ENCODE measurements around the gene XRCC6. TPM values are rescaled to one million over a fixed set of nuclear protein-coding genes. Genes with fewer than 3 reads are reported as not detected.
"Not testable (repeated sequence)": the region's sequence is repeated elsewhere in the genome, so short reads cannot be mapped to it uniquely, and the experiment has no call there.

XRCC6 gene
- total RNA-seq, 1 donor from 2014 or later, result 546 TPM

- Mint-ChIP-seq H3K27ac (peak overlapping the region; percentile 70), H3K4me3 (peak overlapping the region; percentile 60), H3K27me3 (ENCODE audit: insufficient read depth, low read depth) (peaks cover 2% of the 10 kb centered on the region), H3K36me3 (peaks cover 5% of the 10 kb centered on the region), H3K9me3 (no peaks in the 10 kb centered on the region), H3K4me1 (peaks cover 13% of the 10 kb centered on the region)
- H3K27me3 ChIP-seq, result no peaks in the 10 kb centered on the region
- H3K9me3 ChIP-seq (ENCODE audit: low read depth), result no peaks in the 10 kb centered on the region
- peaks cover 8% of the 10 kb centered on the region for H3K4me1 ChIP-seq
- H2AFZ ChIP-seq (replicated peaks), result no peak overlapping the region
- no peak overlapping the region for H3K27ac ChIP-seq
- no peaks in the 10 kb centered on the region for H3K36me3 ChIP-seq
- H3K4me3 ChIP-seq, result no peak overlapping the region
- DNase-seq (ENCODE audit: low spot score), result no peak
- no peak overlapping the region for H3K4me2 ChIP-seq
- H3K79me2 ChIP-seq (ENCODE audit: low read depth), result no peaks in the 10 kb centered on the region
- peaks cover 33% of the 10 kb centered on the region for H3F3A ChIP-seq (ENCODE audit: low read depth)
- TF ChIP-seq, protein P1, sequence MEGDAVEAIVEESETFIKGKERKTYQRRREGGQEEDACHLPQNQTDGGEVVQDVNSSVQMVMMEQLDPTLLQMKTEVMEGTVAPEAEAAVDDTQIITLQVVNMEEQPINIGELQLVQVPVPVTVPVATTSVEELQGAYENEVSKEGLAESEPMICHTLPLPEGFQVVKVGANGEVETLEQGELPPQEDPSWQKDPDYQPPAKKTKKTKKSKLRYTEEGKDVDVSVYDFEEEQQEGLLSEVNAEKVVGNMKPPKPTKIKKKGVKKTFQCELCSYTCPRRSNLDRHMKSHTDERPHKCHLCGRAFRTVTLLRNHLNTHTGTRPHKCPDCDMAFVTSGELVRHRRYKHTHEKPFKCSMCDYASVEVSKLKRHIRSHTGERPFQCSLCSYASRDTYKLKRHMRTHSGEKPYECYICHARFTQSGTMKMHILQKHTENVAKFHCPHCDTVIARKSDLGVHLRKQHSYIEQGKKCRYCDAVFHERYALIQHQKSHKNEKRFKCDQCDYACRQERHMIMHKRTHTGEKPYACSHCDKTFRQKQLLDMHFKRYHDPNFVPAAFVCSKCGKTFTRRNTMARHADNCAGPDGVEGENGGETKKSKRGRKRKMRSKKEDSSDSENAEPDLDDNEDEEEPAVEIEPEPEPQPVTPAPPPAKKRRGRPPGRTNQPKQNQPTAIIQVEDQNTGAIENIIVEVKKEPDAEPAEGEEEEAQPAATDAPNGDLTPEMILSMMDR (IDR thresholded peaks at IDR 0.05), result no peak
- TF ChIP-seq EZH2 (IDR thresholded peaks at IDR 0.05), result no peak
- no peak for TF ChIP-seq EZH2phosphoT487 (IDR thresholded peaks at IDR 0.05)
- H4K20me1 ChIP-seq (ENCODE audit: low read depth), result no peaks in the 10 kb centered on the region
- no peak overlapping the region for H3K9ac ChIP-seq
These were observed 48.1 kb downstream of the XRCC6 start for GRCh38 chr22:41668971-41669911.

DNA sequence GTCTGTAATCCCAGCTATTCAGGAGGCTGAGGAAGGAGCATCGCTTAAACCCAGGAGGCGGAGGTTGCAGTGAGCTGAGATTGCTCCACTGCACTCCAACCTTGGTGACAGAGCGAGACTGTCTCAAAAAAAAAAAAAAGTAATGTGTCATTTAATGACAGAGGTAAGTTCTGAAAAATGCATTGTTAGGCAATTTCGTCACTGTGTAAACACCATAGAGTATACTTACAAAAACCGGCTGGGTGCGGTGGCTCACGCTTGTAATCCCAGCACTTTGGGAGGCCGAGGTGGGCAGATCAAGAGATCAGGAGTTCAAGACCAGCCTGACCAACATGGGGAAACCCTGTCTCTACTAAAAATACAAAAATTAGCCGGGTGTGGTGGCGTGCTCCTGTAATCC lies 51.0 kb downstream of the XRCC6 start:
- H4K20me1 ChIP-seq (ENCODE audit: low read depth); H3K9me3 Mint-ChIP-seq; H3K36me3 ChIP-seq; H2AFZ ChIP-seq (replicated peaks); DNase-seq (ENCODE audit: low spot score); H3K9me3 ChIP-seq (ENCODE audit: low read depth); H3K4me3 Mint-ChIP-seq; H3K27ac Mint-ChIP-seq; H3K4me1 ChIP-seq; H3K27ac ChIP-seq; H3K9ac ChIP-seq; H3K79me2 ChIP-seq (ENCODE audit: low read depth); H3K27me3 Mint-ChIP-seq (ENCODE audit: insufficient read depth, low read depth); H3K27me3 ChIP-seq; H3K4me3 ChIP-seq; H3K4me2 ChIP-seq; H3K4me1 Mint-ChIP-seq: not testable (repeated sequence)
- H3K36me3 Mint-ChIP-seq, result peaks cover 19% of the 10 kb centered on the region
- peaks cover 15% of the 10 kb centered on the region for H3F3A ChIP-seq (ENCODE audit: low read depth)

DNA sequence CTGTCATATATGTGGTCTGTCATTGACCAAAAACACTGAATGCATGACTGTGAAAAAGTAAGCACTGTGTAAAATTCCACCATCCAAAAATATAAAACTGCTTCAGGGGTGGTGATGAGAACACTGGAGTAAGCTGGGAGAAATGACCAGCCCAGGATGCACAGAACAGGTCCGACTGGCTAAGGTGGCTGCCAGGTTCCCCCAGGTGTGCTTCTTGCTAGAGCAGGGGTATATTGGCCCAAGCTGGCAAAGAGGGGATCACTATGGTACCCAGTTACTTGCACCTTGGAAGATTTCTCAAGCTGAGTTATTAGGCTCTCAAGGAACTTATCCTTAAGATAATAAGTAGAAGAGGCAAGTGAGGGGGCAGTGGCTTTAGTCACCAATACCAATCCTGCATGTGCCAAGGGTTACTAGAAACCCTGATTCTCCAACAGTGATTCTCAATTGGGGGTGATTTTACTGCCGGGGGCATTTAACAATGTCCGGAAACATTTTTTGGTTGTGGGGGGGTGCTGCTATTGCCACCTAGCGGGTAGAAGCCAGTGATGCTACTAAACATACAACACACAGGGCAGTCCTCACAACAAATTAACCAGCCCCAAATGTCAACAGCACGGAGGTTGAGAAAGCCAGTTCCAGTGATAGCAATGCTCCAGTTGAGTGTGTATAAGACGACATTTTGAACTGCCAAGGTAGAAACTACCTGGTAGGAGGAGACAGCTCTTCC lies 51.9 kb downstream of the XRCC6 start:
- H3K79me2 ChIP-seq (ENCODE audit: low read depth), result peaks cover 5% of the 10 kb centered on the region
- H3K27ac ChIP-seq, result no peak overlapping the region
- no peaks in the 10 kb centered on the region for H3K4me1 ChIP-seq
- no peaks in the 10 kb centered on the region for H3K9me3 ChIP-seq (ENCODE audit: low read depth)
- H2AFZ ChIP-seq (replicated peaks), result no peak overlapping the region
- Mint-ChIP-seq H3K27ac (no peak overlapping the region), H3K4me3 (no peak overlapping the region), H3K36me3 (peaks cover 22% of the 10 kb centered on the region), H3K4me1 (peaks cover 3% of the 10 kb centered on the region), H3K27me3 (ENCODE audit: insufficient read depth, low read depth) (peaks cover 2% of the 10 kb centered on the region), H3K9me3 (no peaks in the 10 kb centered on the region)
- H3K4me3 ChIP-seq, result no peak overlapping the region
- no peak for DNase-seq (ENCODE audit: low spot score)
- H3F3A ChIP-seq (ENCODE audit: low read depth), result peaks cover 6% of the 10 kb centered on the region
- H3K9ac ChIP-seq, result no peak overlapping the region
- no peaks in the 10 kb centered on the region for H3K36me3 ChIP-seq
- no peaks in the 10 kb centered on the region for H3K27me3 ChIP-seq
- no peak for TF ChIP-seq EZH2 (IDR thresholded peaks at IDR 0.05)
- TF ChIP-seq, protein P1 (IDR thresholded peaks at IDR 0.05), result peak; percentile 36
- H3K4me2 ChIP-seq, result no peak overlapping the region
- H4K20me1 ChIP-seq (ENCODE audit: low read depth), result peaks cover 3% of the 10 kb centered on the region
